ENCODE results near the gene ATP13A3. TPM values are rescaled to one million over a fixed set of nuclear protein-coding genes. Genes with fewer than 3 reads are reported as not detected.

ATP13A3 gene
- total and polyA plus RNA-seq, 10 of the 15 experiments (the other 5 are each of a cell fraction or from before 2014, with no cell fraction given) = 14.0 to 108 (median 69.5) TPM

DNA sequence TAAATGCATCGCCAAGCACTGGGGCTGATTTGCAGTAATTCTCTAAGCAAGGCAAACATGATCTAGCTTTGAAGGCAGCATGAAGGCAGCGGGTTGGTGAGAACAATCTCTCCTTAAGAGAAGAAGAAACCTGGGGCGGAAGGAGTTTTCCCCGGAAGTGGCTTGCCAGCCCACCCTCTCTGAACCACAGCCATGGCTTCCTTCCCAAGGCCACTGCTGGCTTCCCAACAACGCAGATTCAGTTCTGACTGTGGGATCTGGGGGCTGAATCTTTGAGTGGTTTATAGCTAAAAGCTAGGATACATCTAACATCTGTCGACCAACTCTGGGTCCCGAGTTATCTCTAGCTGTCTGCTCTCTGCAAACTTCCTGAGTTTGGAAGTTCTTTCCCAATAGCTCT is 131.4 kb downstream of the ATP13A3 start:
- Histone ChIP-seq H3K79me2 (ENCODE audit: control insufficient read depth, insufficient read depth, low read length) (no peaks in the 10 kb centered on the region), H3K9ac (ENCODE audit: control insufficient read depth, insufficient read depth, low read length) (no peak overlapping the region), H3K9me3 (replicated peaks; ENCODE audit: control insufficient read depth, insufficient read depth, low read length) (no peaks in the 10 kb centered on the region), H3K4me2 (ENCODE audit: control insufficient read depth, insufficient read depth) (no peak overlapping the region), H3K4me3 (no peak overlapping the region), H3K36me3 (ENCODE audit: control insufficient read depth in 2 of 2, insufficient read depth in 2 of 2, low read length in 1 of 2) (no peaks in the 10 kb centered on the region), H3K27ac (ENCODE audit: control insufficient read depth, insufficient read depth) (no peak overlapping the region), H2AFZ (ENCODE audit: control insufficient read depth, low read depth, low read length) (no peak overlapping the region), H3K27me3 (replicated peaks in 1 of 2; ENCODE audit: control insufficient read depth in 2 of 2, insufficient read depth in 2 of 2, low read length in 1 of 2) (peaks cover 0 to 3% of the 10 kb centered on the region in 2 experiments; a peak in 2 of 4 replicates), H3K4me1 (ENCODE audit: control insufficient read depth, insufficient read depth, low read length) (no peaks in the 10 kb centered on the region), H4K20me1 (ENCODE audit: control insufficient read depth, insufficient read depth) (no peaks in the 10 kb centered on the region)
- RAD21 ChIA-PET (ENCODE audit: unreplicated experiment) = no interaction called here
- in situ Hi-C loops (cut with MboI) = no loop called here
- BruUV-seq (replicated peaks) = no TSS peak
- SMC1A ChIA-PET (ENCODE audit: uncharacterized antibody, unreplicated experiment) = interaction anchor here (1.0 to 1.1 kb wide), 2 partner anchors 11 to 46 kb away, joined by 3 to 6 read pairs; no protein-coding TSS in a partner anchor
- FAIRE-seq = no peak
- POLR2A ChIA-PET = interaction anchor here (0.7 kb wide), 1 partner anchor 17 kb away, joined by 8 read pairs; no protein-coding TSS in a partner anchor
- TF ChIP-seq ZSCAN29 (IDR thresholded peaks at IDR 0.05) (no peak), MEF2A (IDR thresholded peaks at IDR 0.05; ENCODE audit: insufficient read depth, low read depth, low read length) (no peak), TCF12 (IDR thresholded peaks at IDR 0.05; ENCODE audit: low read depth, low read length) (no peak), RUNX3 (IDR thresholded peaks at IDR 0.05; ENCODE audit: low read length) (no peak), POLR2AphosphoS2 (IDR thresholded peaks at IDR 0.05; ENCODE audit: low read depth, low read length) (no peak), CBX3 (IDR thresholded peaks at IDR 0.05; ENCODE audit: borderline replicate concordance, low read depth) (no peak), RAD21 (IDR thresholded peaks at IDR 0.05; ENCODE audit: insufficient read depth, low read depth, low read length) (no peak), TCF7 (IDR thresholded peaks at IDR 0.05; ENCODE audit: borderline replicate concordance) (no peak), ESRRA (IDR thresholded peaks at IDR 0.05; ENCODE audit: low read length) (no peak), YY1 (IDR thresholded peaks at IDR 0.05; ENCODE audit: low read depth, low read length) (no peak), BCL11A (IDR thresholded peaks at IDR 0.05; ENCODE audit: low read depth, low read length) (no peak)
- TF ChIP-seq, protein P1, sequence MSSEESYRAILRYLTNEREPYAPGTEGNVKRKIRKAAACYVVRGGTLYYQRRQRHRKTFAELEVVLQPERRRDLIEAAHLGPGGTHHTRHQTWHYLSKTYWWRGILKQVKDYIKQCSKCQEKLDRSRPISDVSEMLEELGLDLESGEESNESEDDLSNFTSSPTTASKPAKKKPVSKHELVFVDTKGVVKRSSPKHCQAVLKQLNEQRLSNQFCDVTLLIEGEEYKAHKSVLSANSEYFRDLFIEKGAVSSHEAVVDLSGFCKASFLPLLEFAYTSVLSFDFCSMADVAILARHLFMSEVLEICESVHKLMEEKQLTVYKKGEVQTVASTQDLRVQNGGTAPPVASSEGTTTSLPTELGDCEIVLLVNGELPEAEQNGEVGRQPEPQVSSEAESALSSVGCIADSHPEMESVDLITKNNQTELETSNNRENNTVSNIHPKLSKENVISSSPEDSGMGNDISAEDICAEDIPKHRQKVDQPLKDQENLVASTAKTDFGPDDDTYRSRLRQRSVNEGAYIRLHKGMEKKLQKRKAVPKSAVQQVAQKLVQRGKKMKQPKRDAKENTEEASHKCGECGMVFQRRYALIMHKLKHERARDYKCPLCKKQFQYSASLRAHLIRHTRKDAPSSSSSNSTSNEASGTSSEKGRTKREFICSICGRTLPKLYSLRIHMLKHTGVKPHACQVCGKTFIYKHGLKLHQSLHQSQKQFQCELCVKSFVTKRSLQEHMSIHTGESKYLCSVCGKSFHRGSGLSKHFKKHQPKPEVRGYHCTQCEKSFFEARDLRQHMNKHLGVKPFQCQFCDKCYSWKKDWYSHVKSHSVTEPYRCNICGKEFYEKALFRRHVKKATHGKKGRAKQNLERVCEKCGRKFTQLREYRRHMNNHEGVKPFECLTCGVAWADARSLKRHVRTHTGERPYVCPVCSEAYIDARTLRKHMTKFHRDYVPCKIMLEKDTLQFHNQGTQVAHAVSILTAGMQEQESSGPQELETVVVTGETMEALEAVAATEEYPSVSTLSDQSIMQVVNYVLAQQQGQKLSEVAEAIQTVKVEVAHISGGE (CRISPR knock-in tag; IDR thresholded peaks at IDR 0.05) = no peak
- TF ChIP-seq, protein P2, sequence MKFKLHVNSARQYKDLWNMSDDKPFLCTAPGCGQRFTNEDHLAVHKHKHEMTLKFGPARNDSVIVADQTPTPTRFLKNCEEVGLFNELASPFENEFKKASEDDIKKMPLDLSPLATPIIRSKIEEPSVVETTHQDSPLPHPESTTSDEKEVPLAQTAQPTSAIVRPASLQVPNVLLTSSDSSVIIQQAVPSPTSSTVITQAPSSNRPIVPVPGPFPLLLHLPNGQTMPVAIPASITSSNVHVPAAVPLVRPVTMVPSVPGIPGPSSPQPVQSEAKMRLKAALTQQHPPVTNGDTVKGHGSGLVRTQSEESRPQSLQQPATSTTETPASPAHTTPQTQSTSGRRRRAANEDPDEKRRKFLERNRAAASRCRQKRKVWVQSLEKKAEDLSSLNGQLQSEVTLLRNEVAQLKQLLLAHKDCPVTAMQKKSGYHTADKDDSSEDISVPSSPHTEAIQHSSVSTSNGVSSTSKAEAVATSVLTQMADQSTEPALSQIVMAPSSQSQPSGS (IDR thresholded peaks at IDR 0.05; ENCODE audit: low read length) = no peak
- 14% methylated on average over 7 of the region's 7 CpGs for WGBS (ENCODE audit: insufficient coverage, insufficient replicate concordance, low lambda C conversion rate, missing lambda C conversion rate)
- intact Hi-C loops (cut with micrococcal nuclease; ENCODE audit: unreplicated experiment) = no loop called here
- ATAC-seq = no peak
- no peak for DNase-seq (ENCODE audit: low read depth, low spot score)
- CTCF ChIA-PET = interaction anchor here (3.9 kb wide), 1 partner anchor 11 kb away, joined by 18 read pairs; no protein-coding TSS in a partner anchor
